HL-60 (cell line): ENCODE measurements around the gene TRIM9.

Experiments
- DNase-seq, 2 experiments: peaks; one replicate each; pipeline ENCODE4 v3.0.0-alpha.2; 2010 to 2020; ENCODE audit warnings: low read depth in 1 of 2, low spot score in 1 of 2
- H3K27ac ChIP-seq: fragments of 250-450 bp; sonication (Bioruptor Pico); replicated peaks from 2 replicates; pipeline ENCODE4 v1.5.1; 2020; ENCODE audit warnings: mild to moderate bottlenecking, moderate library complexity
- H3K27me3 ChIP-seq: fragments of 250-450 bp; sonication (Bioruptor Pico); 2 replicates; pipeline ENCODE4 v1.5.1; 2021; ENCODE audit warnings: mild to moderate bottlenecking, moderate library complexity; ENCODE audit not compliant: insufficient read depth, poor library complexity, severe bottlenecking
- H3K4me3 ChIP-seq: replicated peaks from 2 replicates; pipeline ENCODE4 v1.5.1; 2011; ENCODE audit warnings: mild to moderate bottlenecking, control low read depth, low read length; ENCODE audit not compliant: insufficient read depth
- GABPA ChIP-seq: IDR thresholded peaks from 2 replicates; pipeline ENCODE4 v1.6.1; 2012; ENCODE audit warnings: low read depth
- POLR2AphosphoS5 ChIP-seq: IDR thresholded peaks from 2 replicates; pipeline ENCODE4 v1.6.1; 2012; ENCODE audit warnings: low read depth
- SPI1 ChIP-seq: IDR thresholded peaks from 2 replicates; pipeline ENCODE4 v1.6.1; 2012; ENCODE audit warnings: low read depth, mild to moderate bottlenecking, borderline replicate concordance
- TF ChIP-seq, protein P1 (sequence below): IDR thresholded peaks from one replicate; pipeline ENCODE4 v1.5.1; 2011; ENCODE audit warnings: low read length, control low read depth, inconsistent platforms; ENCODE audit not compliant: insufficient read depth
- TF ChIP-seq, protein P2 (sequence below): IDR thresholded peaks from 2 replicates; pipeline ENCODE4 v1.6.1; 2012; ENCODE audit warnings: low read depth; ENCODE audit not compliant: insufficient replicate concordance

The TRIM9 gene

DNA sequence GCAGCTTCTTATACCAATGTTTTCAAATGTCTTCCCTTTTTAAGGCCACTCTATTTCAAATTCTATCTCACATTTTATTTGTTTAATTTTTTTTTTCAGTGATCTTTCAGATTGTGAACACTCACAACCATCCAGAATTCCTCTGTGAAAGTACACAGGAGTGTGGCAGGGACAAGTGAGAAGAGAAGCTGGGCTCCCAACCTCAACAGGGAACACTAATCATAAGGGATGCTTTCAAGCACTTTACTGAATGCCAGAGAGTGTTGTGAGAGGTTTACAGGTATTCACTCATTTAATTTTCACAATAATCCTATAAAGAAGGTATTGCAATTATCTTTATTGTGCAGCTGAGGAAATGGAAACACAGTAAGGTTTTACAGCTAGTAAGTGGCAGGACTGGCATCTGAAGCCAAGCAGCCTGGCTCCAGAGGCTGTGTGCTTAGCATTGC lies 90.5 kb downstream of the TRIM9 start:
- Histone ChIP-seq H3K4me3 (no peak overlapping the region), H3K27ac (no peak overlapping the region), H3K27me3 (no peaks in the 10 kb centered on the region)
- TF ChIP-seq, protein P1, sequence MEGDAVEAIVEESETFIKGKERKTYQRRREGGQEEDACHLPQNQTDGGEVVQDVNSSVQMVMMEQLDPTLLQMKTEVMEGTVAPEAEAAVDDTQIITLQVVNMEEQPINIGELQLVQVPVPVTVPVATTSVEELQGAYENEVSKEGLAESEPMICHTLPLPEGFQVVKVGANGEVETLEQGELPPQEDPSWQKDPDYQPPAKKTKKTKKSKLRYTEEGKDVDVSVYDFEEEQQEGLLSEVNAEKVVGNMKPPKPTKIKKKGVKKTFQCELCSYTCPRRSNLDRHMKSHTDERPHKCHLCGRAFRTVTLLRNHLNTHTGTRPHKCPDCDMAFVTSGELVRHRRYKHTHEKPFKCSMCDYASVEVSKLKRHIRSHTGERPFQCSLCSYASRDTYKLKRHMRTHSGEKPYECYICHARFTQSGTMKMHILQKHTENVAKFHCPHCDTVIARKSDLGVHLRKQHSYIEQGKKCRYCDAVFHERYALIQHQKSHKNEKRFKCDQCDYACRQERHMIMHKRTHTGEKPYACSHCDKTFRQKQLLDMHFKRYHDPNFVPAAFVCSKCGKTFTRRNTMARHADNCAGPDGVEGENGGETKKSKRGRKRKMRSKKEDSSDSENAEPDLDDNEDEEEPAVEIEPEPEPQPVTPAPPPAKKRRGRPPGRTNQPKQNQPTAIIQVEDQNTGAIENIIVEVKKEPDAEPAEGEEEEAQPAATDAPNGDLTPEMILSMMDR = no peak
- TF ChIP-seq SPI1 = no peak
- TF ChIP-seq, protein P2, sequence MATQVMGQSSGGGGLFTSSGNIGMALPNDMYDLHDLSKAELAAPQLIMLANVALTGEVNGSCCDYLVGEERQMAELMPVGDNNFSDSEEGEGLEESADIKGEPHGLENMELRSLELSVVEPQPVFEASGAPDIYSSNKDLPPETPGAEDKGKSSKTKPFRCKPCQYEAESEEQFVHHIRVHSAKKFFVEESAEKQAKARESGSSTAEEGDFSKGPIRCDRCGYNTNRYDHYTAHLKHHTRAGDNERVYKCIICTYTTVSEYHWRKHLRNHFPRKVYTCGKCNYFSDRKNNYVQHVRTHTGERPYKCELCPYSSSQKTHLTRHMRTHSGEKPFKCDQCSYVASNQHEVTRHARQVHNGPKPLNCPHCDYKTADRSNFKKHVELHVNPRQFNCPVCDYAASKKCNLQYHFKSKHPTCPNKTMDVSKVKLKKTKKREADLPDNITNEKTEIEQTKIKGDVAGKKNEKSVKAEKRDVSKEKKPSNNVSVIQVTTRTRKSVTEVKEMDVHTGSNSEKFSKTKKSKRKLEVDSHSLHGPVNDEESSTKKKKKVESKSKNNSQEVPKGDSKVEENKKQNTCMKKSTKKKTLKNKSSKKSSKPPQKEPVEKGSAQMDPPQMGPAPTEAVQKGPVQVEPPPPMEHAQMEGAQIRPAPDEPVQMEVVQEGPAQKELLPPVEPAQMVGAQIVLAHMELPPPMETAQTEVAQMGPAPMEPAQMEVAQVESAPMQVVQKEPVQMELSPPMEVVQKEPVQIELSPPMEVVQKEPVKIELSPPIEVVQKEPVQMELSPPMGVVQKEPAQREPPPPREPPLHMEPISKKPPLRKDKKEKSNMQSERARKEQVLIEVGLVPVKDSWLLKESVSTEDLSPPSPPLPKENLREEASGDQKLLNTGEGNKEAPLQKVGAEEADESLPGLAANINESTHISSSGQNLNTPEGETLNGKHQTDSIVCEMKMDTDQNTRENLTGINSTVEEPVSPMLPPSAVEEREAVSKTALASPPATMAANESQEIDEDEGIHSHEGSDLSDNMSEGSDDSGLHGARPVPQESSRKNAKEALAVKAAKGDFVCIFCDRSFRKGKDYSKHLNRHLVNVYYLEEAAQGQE = no peak
- TF ChIP-seq POLR2AphosphoS5 = no peak
- TF ChIP-seq GABPA = no peak
- no peak for DNase-seq

DNA sequence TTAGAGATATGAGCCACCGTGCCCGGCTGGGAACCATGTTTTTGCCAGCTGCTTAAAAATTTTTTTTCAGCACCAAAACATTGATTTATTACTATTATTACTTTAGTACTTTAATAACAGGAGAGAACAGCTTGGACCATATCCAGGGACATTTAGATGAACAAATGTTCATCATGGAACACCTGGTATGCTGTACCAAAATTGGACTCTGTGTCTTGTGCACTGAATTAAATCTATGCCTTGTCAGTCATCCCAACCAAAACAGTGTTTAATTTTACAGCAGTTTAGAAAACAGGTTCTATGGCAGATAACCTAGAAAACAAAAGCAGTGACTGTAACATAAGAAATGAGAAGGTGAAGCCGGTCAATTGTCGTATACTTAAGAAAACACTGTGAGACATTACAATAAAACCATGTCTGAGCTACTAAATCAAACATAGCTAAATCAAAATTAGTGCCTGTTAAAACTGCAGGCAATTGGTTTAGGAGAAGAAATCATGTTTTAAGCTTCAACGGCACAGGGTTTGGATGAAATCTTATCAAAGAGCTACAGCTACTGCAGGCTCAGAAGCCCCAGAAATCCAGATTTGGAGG lies 92.4 kb downstream of the TRIM9 start:
- no peak for DNase-seq
- H3K4me3 ChIP-seq = no peak overlapping the region
- no peaks in the 10 kb centered on the region for H3K27me3 ChIP-seq
- TF ChIP-seq POLR2AphosphoS5 (no peak), GABPA (no peak), SPI1 (no peak)
- TF ChIP-seq, protein P2 = no peak
- TF ChIP-seq, protein P1 = no peak
- H3K27ac ChIP-seq = no peak overlapping the region

DNA sequence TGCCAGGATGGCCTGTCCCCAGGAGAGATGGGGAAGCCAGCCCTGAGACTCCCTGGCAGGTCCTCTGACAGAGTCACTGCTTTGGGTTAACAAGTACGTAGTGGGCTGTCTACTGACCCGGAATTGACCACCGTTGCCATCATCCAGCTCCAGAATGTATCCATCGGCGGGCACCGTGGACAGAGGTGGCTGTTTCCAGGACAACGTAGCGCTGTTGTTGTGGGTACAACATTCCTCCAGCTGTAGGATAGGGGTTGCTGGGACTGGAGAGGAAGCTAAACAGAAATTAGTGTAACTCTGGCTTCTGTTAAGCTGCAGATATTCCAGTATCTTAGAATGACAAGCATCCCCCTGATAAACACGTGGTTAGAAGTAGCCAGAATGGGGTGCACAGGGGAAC lies 94.3 kb downstream of the TRIM9 start:
- no peak for DNase-seq
- H3K27me3 ChIP-seq = no peaks in the 10 kb centered on the region
- no peak overlapping the region for H3K4me3 ChIP-seq
- H3K27ac ChIP-seq = no peak overlapping the region
- no peak for TF ChIP-seq POLR2AphosphoS5
- TF ChIP-seq, protein P2 = no peak
- TF ChIP-seq GABPA = no peak
- TF ChIP-seq, protein P1 = no peak
- TF ChIP-seq SPI1 = no peak
